ENCODE results near the gene SETX.

- TF ChIP-seq CTCF (IDR thresholded peaks at IDR 0.05; ENCODE audit: low read depth, low read length) (no peak), POLR2A (IDR thresholded peaks at IDR 0.05; ENCODE audit: extremely low read depth, insufficient read length) (no peak), MAX (IDR thresholded peaks at IDR 0.05; ENCODE audit: low read depth, low read length) (no peak)
Measured at GRCh38 chr9:132312873-132313272, 41.9 kb downstream of the SETX start.
